CD4-positive, alpha-beta T cell treated with Interleukin-2 at 100 ng/mL for 4 hours (primary cell): ENCODE data around the gene MRPL28.
"Not testable (repeated sequence)": the region's sequence is repeated elsewhere in the genome, so short reads cannot be mapped to it uniquely, and the experiment has no call there.

ENCODE experiments used
- DNase-seq: peaks from one replicate; pipeline ENCODE4 v3.0.0-alpha.2; 2020; ENCODE audit warnings: low spot score

Gene MRPL28

DNA sequence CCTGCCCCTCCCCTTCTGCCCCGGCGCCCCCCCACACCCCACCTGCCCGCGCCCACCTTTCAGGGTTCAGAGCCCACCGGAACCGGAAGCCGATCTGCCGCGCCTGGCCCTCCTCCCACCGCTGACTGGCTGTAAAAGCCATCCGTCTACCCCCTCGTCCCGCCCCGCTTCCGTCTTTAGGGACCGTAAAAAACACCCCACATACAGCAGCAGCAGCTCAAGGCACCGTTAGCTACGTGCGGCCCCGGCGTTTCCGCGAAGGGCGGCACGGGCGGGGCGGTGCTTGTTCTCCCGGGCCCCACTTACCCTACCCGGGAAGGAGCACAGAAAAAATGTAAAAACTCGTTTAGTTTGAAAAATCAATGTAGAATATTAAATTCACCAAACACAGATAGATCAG is at the start of gene MRPL28:
Gene MRPL28, minus strand, starts transcription at position 96 of the 400 bp plus-strand sequence. CDS start 320 bp downstream, outside the sequence.
- DNase-seq = peak; percentile 95

DNA sequence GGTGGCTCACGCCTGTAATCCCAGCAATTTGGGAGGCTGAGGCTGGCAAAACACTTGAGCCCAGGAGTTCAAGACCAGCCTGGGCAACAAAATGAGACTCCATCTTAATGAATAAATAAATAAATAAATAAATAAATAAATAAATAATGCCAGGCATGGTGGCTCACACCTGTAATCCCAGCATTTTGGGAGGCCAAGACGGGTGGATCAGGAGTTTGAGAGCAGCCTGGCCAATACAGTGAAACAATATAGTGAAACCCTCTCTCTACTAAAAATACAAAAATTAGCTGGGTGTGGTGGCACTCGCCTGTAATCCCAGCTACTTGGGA is 44.8 kb upstream of the MRPL28 start:
- not testable (repeated sequence) for DNase-seq

DNA sequence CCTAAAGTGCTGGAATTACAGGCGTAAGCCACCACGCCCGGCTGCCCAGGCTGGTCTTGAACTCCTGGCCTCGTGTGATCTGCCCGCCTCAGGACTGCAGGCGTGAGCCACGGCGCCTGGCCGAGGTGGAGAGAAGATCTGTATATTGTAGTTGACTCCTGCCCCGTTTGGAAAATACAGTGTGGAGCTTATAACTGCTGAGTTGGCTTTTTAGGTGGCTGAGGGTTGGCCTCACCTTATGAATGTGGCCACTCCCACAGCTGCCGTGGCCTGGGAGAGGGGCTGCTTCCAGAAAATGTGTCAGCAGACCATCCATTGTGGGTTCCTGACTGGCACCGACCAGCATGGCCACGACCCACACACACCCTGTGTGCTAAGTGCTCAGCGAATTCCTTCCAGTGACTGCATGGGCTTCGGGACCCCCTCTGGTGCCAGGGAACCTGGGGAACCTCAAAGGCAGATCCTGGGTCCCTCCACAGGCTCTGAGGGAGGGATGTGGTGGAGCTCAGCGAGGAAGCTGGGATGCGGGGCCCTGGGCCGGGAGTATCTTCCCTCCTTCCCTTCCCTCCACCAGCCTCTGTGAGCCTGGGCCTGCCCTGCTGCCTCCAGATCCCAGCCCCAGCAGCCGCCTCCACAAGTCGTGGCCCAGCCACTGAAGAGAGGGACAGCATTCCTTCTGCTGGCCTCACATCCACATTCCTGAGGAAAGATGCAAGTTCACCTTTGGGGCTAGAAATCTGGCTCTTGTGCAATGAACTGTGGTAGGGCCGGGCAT is 44.2 kb upstream of the MRPL28 start:
- no peak for DNase-seq

DNA sequence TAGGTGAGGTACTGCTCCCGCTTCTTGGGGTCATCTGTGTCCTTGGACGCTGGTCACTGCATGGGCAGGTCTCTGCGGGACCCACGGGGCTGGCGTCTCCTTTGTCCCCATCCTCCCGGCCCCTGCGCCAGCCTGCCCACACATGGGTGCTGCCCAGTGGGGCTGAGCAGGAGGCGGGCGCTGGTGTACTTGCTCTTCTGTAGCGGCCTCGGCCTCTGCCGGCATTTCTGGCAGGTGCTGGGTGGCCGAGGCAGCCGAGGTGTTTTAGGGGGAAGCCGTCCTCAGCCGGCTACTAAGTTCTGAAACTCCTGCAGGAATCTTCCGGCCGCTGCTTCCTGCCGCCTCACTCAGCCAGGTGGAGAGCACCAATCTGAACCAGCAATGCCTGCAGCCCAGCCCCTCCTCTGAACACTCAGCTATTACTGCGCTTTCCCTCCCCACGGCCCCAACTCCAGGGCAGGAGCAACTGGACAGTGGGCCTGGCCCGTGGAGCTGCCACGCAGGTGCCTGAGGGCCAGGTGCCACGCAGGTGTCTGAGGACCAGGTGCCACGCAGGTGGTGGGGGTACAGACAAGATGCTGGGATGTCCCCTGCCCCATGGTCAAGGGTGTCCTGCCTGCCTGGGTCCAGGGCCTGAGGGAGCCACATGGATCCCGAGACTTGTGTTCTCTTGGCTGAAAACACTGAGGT is 41.4 kb upstream of the MRPL28 start:
- DNase-seq = no peak

DNA sequence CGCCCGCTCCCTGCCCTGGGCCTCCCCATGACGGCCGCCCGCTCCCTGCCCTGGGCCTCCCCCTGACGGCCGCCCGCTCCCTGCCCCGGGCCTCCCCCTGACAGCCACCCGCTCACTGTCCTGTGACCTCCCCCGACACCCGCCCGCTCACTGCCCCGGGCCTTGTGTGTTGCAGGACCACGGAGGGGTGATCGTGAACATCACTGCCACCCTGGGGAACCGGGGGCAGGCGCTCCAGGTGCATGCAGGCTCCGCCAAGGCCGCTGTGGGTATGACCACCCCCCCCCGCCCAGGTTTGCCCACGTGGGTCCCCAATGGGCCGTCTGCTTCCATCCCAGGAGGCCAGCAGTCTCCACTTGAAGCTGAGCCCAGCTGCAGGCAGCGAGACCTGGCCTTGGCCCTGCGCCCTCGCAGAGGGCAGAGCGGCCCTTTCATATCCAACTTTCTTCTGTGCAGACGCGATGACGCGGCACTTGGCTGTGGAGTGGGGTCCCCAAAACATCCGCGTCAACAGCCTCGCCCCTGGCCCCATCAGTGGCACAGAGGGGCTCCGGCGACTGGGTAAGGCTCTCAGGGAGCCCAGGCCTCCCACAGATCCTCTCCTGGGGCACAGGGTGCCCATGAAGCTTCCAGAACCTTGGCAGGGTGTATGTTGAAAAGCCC is 40.3 kb upstream of the MRPL28 start:
- no peak for DNase-seq

DNA sequence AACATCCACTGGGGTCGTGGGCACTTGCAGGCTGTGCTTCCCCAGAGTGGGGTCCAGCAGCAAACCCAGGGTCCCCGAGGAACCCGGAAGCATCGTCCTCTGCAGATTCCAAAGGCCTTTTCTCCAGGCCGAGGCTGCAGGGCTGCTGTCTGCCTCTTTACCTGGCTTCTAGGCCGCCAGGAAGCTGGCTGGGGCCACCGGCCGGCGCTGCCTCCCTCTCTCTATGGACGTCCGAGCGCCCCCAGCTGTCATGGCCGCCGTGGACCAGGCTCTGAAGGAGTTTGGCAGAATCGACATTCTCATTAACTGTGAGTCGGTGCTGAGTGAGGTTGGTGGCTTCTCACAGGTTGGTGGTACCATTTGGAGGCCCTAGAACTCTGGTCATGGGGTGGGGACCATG is 36.9 kb upstream of the MRPL28 start:
- no peak for DNase-seq

DNA sequence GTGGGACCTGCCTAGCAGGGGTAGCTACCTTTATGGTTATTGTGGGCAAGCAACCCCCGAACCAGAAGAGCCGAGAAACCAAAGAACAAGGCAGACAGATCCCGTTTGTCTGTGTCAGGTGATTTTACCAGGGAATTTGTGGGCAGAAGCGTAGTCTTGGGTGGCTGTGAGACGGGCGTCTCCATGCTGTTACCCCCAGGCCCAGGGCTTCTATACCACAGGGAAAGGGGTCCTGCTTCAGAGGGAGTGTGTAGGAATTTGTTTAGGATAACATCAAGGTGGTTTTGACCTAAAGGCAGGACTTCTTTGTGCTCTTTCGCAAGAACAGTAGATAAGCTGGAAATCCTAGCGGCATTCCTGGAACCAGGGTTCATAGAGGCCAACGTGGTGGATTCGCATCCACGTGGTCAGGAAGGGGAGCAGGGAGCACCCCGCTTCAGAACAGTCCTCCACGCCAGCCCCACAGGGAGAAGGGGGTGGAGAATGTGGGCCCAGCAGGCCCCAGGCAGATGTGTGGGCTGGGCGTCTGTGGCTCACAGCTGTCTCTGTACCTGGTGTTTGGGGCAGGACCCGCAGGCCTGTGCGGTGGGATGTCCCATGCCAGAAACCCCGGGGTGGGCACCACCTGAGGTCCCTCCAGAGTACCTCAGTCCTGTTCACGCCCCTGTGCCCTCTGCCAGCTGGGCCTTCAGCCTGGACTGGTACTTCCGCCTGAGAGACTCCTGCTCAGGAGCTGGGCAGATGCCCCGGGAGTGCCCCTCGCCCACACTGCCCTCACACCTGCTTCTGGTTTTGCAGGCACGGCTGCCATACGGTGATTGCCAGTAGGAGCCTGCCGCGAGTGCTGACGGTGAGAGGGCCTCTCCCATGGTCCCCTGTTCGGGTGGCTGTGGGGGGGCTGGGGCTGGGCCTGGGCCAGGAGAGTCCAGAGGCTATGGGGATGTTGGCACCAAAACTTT is 35.5 kb upstream of the MRPL28 start:
- no peak for DNase-seq

DNA sequence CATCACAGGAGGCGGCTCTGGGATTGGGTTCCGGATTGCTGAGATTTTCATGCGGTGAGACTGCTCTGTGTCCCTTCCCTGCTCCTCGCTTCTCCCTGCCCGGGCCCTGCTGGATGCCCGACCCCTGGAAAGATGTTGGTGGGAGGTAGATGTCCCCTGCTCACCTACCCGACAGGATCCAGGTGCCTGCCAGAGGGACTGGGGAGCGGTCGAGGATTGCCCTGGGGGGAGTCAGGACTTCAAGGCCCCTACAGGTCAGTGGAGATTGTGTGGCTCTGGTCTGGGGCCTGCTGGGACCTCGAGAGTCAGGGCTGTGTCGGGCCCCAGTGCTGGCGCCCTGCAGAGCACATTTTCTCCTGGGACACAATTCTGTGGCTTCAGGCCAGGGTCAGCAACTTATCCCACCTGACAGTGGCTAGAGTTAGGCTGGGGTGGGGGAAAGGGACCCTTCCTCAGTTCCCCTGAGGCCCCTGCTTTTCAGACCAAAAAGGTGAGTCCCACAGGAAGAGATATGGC is 34.7 kb upstream of the MRPL28 start:
- no peak for DNase-seq

DNA sequence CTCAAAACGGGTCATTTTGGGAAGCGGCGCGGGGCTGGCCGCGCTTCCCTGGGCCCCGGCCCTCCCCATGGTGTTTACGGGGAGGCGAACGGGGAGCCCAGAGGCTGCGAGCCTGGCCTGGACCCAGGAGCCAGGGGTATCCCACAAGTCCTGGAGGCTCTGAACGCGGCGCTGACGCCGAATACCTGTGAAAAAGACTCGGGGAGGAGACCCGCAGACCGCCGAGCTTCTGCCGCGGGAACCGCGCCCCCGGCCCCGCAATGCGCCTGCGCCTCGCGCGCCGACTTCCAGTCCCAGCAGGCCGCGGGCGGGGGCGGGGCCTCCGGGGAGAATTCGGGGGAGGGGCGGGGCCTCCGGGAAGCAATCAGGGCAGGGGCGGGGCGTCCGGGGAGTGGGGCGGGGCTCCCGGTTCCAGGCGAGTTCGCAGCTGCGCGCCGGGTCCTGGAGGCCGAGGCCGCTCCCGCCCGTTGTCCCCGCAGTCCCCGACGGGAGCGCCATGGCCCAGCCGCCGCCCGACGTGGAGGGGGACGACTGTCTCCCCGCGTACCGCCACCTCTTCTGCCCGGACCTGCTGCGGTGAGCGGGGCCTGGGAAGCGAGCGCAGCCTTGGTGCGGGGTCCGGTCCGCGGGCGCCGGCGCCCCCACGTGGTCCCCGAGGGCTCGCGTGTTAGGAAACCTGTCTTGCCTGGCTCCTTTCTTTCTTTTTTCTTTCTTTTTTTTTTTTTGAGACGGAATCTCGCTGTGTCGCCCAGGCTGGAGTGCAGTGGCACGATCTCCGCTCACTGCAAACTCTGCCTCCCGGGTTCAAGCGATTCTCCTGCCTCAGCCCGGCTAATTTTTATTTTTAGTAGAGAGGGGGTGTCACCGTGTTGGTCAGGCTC is 31.4 kb upstream of the MRPL28 start, which contains the start of gene DECR2:
Gene DECR2, plus strand, starts transcription at position 418 of the 881 bp plus-strand sequence. Its CDS starts 79 bp downstream, at position 497.
- peak; percentile 95 for DNase-seq

DNA sequence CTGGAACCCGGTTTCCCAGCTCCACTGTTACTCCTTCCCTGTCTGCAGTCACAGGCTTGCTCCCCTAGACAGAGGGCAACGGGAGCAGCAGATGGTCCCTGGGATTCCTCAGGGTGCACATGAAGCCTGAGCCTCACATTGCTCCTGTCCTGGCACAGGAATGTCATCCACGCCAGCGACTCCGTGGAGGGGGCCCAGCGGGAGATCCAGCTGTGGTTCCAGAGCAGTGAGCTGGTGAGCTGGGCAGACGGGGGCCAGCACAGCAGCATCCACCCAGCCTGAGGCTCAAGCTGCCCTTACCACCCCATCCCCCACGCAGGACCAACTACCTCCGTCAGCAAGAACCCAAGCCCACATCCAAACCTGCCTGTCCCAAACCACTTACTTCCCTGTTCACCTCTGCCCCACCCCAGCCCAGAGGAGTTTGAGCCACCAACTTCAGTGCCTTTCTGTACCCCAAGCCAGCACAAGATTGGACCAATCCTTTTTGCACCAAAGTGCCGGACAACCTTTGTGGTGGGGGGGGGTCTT is 29.8 kb upstream of the MRPL28 start:
- no peak for DNase-seq

DNA sequence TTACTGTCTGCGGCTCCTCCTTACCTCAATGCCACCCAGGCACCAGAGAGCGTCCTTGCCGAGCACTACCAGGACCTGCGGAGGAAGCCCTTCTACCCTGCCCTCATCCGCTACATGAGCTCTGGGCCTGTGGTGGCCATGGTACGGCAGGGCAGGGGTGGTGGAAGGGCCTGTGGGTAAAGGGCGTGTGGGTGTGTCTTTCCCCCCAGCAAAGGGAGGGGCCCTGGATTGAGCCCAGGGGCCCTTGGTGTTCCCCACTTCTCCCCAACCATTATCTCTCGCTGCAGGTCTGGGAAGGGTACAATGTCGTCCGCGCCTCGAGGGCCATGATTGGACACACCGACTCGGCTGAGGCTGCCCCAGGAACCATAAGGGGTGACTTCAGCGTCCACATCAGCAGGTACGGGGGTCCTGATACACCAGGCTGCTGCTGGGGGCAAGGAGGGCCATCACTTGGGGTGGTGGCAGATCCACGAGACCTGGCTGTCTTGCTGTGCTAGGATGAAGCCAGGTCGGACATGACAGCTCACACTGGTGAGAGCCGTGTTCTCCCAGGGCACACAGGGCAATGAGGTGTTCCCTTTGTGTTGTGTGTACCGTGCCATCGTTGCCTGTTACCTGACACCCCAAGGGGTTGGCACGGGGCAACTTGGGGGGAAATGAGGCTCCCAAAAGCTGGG is 29.1 kb upstream of the MRPL28 start:
- DNase-seq = no peak

DNA sequence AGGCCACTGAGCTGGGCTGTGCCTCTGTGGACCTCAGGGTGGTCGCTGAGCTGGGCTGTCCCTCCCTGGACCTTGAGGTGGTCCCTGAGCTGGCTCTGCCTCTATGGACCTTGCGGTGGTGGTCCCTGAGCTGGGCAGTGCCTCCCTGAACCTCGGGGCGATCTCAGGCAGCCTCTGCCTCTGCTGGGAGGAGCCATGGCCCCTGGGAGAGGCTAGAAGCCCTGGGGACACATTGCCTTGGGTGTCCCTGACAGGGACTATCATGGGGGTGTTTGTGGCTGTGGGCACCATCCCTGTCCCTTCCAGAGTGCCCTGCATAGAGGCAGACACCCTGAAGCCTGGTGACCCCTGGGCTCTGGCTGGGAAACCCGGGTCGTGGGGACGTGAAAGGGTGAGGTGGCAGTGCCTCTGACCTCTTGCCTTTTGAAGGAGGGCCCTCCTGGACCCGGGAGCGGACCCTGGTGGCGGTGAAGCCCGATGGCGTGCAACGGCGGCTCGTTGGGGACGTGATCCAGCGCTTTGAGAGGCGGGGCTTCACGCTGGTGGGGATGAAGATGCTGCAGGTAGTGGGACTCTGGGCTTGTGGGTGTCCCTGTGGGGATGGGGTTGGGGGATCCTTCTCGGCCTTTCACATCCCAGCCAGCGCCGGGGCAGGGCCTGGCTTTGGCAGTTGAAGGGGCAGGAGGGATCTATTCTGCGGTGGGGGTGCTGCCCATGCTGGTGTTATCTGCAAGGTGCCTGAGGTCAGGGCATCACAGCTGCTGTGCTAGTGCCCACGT is 28.4 kb upstream of the MRPL28 start:
- no peak for DNase-seq

DNA sequence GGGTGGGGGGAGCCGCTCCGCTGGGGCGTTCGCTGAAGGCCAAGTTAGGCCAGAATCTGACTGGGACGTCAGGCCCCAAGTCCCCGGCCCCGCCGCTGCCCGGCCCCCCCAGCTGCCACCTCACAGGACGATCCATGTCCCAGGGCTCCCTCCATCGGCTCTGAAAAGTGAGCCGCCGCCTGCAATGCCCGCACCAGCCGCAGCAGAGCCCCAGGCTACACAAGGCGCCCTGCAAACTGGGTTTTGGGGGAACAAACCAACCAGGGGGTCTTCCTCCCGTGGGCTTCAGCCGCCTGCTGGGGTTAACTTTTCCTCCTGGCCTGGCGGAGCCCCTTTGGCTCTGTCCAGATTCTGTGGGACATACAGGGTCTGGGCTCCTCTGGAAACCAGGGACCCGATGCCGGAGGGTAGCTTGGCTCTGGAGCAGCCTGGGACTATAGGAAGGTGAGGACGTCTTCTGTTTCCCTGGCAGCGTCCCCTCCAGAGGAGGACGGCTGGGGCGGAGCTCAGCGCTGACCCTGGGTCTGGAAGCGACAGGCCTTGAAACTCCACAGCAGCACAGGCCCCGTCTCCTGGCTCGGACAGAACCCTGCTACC is 27.5 kb upstream of the MRPL28 start:
- no peak for DNase-seq

DNA sequence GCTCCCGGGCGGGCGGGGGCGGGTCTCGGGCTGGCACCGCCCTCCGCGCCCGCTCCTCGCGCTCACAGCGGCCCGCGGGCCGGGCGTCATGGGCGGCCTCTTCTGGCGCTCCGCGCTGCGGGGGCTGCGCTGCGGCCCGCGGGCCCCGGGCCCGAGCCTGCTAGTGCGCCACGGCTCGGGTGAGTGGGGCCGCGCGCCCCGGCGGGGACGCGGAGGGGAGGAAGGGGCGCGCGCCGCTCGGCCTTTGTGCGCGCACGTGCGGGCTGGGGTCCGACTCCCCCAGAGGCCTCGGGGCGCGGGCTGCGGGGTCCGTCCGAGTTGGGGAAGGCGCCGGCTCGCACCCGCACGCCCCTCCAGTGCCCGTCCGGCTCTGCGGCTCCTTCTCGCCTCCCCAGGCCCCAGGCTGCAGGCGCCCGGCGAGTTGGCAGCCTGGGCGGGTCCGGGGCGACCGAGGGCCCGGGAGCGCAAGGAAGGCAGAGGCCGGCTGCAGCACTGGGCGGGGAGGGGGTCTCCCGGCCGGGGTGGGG is 26.9 kb upstream of the MRPL28 start, which contains the start of gene NME4:
Gene NME4, plus strand, starts transcription at position 65 of the 527 bp plus-strand sequence. Its CDS starts 24 bp downstream, at position 89.
- no peak for DNase-seq

DNA sequence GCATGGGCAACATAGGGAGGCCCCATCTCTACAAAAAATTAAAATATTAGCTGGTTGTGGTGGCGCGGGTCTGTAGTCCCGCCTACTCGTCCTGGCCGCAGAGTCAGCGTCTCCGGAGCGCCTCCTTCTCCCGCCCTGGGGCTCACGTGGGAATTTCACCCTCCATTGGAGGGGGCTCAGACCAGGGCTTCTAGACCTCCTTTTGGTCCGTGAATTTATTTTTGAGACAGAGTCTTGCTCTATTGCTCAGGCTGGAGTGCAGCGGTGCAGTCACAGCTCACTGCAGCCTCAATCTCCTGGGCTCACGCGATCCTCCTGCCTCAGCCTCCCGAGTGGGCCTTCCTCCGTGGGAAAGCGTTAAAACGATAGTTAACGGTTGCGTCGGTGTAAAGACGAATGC is 26.3 kb upstream of the MRPL28 start:
- no peak for DNase-seq

DNA sequence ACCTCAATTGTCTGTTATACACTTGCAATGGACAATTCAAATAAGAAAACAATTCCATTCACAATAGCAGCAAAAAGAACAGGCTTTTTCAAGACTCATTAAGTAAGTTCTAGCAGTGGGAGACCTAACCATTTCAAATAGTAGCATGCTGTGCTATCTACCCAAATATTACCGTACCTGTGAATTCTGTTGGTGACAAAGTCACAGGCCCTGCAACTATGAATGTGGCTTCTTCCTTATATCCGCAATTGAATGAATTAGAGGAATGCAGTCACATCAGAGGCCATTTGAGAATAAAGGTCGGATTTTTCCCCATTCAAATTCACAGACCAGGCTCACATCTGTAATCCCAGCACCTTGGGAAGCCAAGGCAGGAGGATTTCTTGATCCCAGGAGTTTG is 25.9 kb upstream of the MRPL28 start:
- DNase-seq = no peak

DNA sequence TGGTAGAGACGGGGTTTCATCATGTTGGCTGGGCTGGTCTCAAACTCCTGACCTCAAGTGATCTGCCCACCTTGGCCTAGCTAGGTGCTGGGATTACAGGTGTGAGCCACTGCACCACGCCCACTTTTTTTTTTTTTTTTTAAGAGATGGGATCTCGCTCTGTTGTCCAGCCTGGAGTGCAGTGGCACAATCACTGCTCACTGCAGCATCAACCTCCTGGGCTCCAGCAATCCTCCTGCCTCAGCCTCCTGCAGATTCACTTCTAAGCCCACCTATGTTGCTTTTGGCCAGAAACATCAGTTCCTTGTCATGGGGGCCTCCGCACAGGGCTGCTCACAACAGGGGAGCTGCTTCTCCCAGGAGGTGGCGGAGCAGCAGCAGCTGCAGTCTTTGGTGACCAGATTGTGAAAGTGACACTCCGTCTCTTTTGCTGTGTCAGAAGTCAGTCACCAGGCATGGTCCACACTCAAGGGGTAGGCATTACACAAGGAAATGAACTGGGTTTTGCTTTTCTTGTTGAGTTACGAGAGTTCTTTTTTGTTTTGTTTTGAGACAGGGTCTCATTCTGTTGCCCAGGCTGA is 22.2 kb upstream of the MRPL28 start:
- DNase-seq = no peak

DNA sequence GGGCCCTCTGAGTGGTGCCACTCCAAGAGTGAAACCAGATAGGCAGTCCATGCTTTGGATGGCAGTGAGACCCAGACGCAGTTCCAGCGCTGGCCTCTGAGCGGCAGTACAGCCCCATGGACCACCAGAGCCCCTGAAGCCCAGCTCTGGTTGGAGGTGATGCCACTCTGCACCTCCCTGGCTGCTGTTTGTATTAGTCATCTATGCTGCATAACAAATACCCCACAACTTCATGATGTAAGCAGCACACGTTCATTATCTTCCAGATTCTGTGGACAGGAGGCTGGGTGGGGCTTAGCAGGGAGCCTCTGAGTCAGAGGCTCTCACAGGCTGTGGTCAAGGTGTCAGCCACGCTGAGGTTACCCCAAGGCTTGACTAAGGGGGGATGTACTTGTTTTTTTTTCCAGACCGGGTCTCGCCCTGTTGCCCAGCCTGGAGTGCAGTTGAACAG is 21.6 kb upstream of the MRPL28 start:
- peak; percentile 86 for DNase-seq
